Activated T-helper 1 cell treated with anti-CD3 and anti-CD28 coated beads, Interleukin-12 subunit alpha, Interleukin-12 subunit beta, Interleukin-2, Interleukin-4 antibody, amounts not matched to agents 30 ng/mL and 10 ng/mL and 1 ng/mL, durations not matched to agents 14 hours and 24 hours and 36 hours (primary cell): ENCODE data around the gene SS18L1. TPM values are rescaled to one million over a fixed set of nuclear protein-coding genes. Genes with fewer than 3 reads are reported as not detected.
A peak's percentile ranks its signal among the peaks of the same experiment; 100 is the strongest.
"Not testable (repeated sequence)": the region's sequence is repeated elsewhere in the genome, so short reads cannot be mapped to it uniquely, and the experiment has no call there.

Experiments used
- DNase-seq: peaks from one replicate; pipeline ENCODE4 v3.0.0; 2021; ENCODE audit warnings: low spot score
- H3K27ac Mint-ChIP-seq: one replicate; pipeline ENCODE4 v1.8.0; 2021; ENCODE audit warnings: mild to moderate bottlenecking, mixed read lengths
- H3K27me3 Mint-ChIP-seq: one replicate; pipeline ENCODE4 v1.8.0; 2022; ENCODE audit warnings: mild to moderate bottlenecking, moderate library complexity, mixed read lengths; ENCODE audit not compliant: insufficient read depth
- H3K36me3 Mint-ChIP-seq: one replicate; pipeline ENCODE4 v1.8.0; 2021; ENCODE audit warnings: low read depth, mixed read lengths
- H3K4me1 Mint-ChIP-seq: one replicate; pipeline ENCODE4 v1.8.0; 2021; ENCODE audit warnings: low read depth, mixed read lengths
- H3K4me3 Mint-ChIP-seq: one replicate; pipeline ENCODE4 v1.8.0; 2021; ENCODE audit warnings: mild to moderate bottlenecking, moderate library complexity, mixed read lengths
- H3K9me3 Mint-ChIP-seq: one replicate; pipeline ENCODE4 v1.8.0; 2021; ENCODE audit warnings: mixed read lengths
- intact Hi-C: fragments of 100-400 bp; cut with micrococcal nuclease; formaldehyde crosslinking; loops from one replicate; pipeline ENCODE4 v1.15.1; 2024
- total RNA-seq: library from RNA; stranded (reverse); gene quantifications from 2 replicates; pipeline ENCODE4 v1.2.3, GENCODE V29; 2022

The SS18L1 gene
- total RNA-seq, 1 donor from 2014 or later = 29.4 TPM

DNA sequence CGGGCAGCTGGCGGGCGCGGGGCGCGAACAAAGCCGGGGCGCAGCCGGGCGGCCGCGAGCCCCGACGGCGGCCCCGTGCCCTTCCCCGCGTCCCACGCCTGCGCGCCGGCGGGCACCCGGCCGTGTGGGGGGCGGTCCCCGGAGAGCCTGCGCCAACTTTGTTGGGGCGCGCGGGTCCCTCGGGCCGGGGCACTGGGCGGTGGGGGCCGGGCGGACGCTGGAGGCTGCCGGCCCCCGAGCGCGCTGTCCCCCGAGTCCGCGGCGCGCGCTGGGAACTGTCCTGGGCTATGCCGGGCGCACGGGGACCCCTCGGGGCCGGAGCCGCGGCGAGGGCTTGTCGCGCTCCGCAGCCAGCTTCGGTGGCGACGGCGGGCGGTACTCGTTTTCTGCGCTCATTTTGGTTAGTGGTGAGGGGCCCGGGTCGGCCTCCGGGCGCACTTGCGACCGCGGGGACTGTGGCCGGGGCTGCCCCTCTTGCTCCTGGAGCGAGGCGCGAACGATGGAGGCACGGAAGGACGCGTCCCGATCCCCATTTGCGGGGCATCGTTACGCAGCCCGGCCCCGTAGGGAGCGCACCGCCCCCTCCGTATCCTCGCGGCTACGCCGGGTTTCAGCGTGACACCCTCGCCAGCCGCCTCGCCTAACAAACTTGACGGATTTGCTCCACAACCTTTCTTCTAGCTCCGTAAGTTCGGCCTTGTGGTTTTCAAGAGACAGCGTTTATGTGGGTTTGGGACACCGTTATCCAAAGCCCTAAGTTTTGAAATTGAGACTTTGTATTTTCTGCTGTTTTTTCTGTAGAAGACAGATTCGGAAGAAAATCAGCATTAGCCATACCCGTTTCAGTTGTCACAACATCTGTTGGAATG lies 622 bp downstream of the SS18L1 start:
- peaks cover 38% of the 10 kb centered on the region for H3K4me1 Mint-ChIP-seq
- no peaks in the 10 kb centered on the region for H3K27me3 Mint-ChIP-seq
- intact Hi-C loops = loop anchor here (1.0 to 5.0 kb wide), 7 partner anchors 13 to 243 kb away; partner anchors contain the start of genes ADRM1, LSM14B, OSBPL2 and RPS21
- peak overlapping the region; percentile 86 for H3K4me3 Mint-ChIP-seq
- no peaks in the 10 kb centered on the region for H3K9me3 Mint-ChIP-seq
- peak; percentile 53 for DNase-seq
- peak overlapping the region; percentile 80 for H3K27ac Mint-ChIP-seq
- peaks cover 25% of the 10 kb centered on the region for H3K36me3 Mint-ChIP-seq

DNA sequence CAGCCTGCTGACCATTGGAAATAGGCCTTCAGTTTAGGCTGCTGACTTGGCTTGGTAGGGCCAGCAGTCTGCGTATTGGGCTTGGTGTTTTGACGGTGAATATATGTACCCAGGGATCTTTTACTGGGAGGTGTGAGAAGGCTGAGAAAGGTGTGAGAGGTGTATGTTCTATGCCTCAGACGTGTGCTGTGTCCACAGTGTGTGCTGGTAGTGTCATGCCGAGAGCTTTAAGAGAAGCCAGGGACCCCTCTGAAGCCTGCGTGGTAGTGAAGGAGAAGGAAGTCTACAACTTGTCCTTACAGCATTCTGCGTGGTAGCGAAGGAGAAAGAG lies 2.1 kb downstream of the SS18L1 start:
- no peak for DNase-seq
- intact Hi-C loops = loop anchor here (2.0 to 5.0 kb wide), 2 partner anchors 79 to 477 kb away; no protein-coding TSS in a partner anchor
- Mint-ChIP-seq H3K4me3 (peak overlapping the region; percentile 86), H3K9me3 (no peaks in the 10 kb centered on the region), H3K27me3 (no peaks in the 10 kb centered on the region), H3K36me3 (peaks cover 16% of the 10 kb centered on the region), H3K27ac (no peak overlapping the region), H3K4me1 (peaks cover 31% of the 10 kb centered on the region)

DNA sequence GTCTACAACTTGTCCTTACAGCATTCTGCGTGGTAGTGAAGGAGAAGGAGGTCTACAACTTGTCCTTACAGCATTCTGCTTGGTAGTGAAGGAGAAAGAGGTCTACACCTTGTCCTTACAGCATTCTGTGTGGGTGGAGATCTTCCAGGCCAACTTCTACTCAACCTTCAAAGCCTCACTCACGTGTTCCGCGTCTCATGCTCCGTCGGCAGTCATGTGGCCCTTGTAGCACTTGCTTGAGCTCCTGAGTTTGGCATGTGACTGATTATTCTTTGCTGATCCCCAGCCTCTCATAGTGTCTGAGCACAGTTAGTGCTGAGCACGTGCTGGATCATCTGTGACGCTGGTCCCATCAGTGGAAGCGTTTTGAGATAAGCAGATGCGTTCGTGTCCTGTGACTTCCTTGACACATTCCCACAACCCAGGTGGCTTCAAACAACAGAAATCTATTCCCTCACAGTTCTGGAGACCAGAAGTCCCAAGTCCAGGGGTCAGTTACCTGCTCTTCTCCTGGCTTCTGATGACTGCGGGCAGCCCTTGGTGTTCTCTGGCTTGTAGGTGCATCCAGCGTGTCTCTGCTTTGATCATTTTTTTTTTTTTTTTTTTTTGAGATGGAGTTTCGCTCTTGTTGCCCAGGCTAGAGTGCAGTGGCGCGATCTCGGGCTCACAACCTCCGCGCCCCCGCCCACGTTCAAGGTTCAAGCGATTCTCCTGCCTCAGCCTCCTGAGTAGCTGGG lies 2.6 kb downstream of the SS18L1 start:
- Mint-ChIP-seq H3K36me3 (peaks cover 13% of the 10 kb centered on the region), H3K27ac (no peak overlapping the region), H3K27me3 (no peaks in the 10 kb centered on the region), H3K9me3 (no peaks in the 10 kb centered on the region), H3K4me3 (no peak overlapping the region), H3K4me1 (peaks cover 25% of the 10 kb centered on the region)
- DNase-seq = no peak
- intact Hi-C loops = loop anchor here (5.0 kb wide), 1 partner anchor 476 kb away; no protein-coding TSS in a partner anchor

DNA sequence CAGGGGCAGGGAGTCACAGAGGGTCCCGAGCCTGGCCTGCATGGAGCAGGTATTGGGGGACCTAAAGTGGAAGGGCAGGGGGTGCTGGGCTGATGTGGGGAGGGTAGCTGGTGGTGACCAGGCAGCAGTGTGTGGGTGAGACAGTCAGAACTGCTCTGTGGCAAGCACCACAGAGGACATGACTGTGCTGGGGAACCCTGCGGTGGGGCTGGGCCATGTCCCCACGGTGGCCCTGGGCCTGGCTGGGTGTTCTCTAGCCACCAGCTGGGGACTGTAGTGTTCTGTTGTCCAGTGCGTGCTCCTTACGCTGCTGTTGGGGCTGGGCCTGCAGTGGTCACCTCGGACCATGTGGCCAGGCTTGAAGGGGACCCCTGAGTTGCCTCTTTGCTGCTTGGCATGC lies 3.6 kb downstream of the SS18L1 start:
- intact Hi-C loops = loop anchor here (5.0 kb wide), 1 partner anchor 475 kb away; no protein-coding TSS in a partner anchor
- H3K9me3 Mint-ChIP-seq = peaks cover under 1% of the 10 kb centered on the region
- H3K4me1 Mint-ChIP-seq = peaks cover 16% of the 10 kb centered on the region
- H3K27me3 Mint-ChIP-seq = no peaks in the 10 kb centered on the region
- no peak for DNase-seq
- H3K27ac Mint-ChIP-seq = no peak overlapping the region
- no peak overlapping the region for H3K4me3 Mint-ChIP-seq
- peaks cover 7% of the 10 kb centered on the region for H3K36me3 Mint-ChIP-seq

DNA sequence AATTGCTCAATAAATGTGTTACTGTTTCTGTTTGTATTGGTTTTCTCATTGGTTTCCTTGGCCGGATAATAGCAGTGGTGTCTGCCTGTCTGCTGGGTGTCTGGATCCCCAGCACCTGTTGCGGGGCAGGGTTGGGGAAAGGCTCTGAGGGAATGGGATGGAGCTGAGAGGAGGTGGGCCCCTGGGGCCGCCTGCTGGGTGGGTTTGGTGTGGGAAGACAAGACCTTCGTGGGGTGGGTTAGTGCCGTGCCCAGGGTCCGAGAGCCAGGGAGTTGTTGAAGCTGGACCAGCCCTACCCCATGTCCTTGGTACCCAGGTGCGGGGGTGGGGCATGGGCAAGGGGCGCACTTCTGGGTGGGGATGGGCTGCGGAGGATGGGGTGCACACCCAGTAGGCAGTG lies 4.0 kb downstream of the SS18L1 start:
- intact Hi-C loops = loop anchor here (5.0 kb wide), 1 partner anchor 475 kb away; no protein-coding TSS in a partner anchor
- no peak overlapping the region for H3K4me3 Mint-ChIP-seq
- no peak overlapping the region for H3K27ac Mint-ChIP-seq
- peaks cover 17% of the 10 kb centered on the region for H3K4me1 Mint-ChIP-seq
- peaks cover 8% of the 10 kb centered on the region for H3K36me3 Mint-ChIP-seq
- DNase-seq = no peak
- peaks cover 4% of the 10 kb centered on the region for H3K9me3 Mint-ChIP-seq
- H3K27me3 Mint-ChIP-seq = no peaks in the 10 kb centered on the region

DNA sequence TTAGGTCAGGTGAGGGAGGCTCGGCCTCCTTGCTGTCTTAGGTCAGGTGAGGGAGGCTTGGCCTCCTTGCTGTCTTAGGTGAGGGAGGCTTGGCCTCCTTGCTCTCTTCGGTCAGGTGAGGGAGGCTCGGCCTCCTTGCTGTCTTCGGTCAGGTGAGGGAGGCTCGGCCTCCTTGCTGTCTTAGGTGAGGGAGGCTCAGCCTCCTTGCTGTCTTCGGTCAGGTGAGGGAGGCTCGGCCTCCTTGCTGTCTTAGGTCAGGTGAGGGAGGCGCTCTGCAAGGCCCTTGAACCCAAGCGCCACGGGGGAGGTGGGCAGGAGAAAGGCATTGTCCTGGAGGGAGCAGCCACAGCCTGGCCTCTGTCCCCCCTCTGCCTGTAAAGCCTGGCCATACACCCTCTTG lies 4.8 kb downstream of the SS18L1 start:
- peaks cover 16% of the 10 kb centered on the region for H3K36me3 Mint-ChIP-seq

DNA sequence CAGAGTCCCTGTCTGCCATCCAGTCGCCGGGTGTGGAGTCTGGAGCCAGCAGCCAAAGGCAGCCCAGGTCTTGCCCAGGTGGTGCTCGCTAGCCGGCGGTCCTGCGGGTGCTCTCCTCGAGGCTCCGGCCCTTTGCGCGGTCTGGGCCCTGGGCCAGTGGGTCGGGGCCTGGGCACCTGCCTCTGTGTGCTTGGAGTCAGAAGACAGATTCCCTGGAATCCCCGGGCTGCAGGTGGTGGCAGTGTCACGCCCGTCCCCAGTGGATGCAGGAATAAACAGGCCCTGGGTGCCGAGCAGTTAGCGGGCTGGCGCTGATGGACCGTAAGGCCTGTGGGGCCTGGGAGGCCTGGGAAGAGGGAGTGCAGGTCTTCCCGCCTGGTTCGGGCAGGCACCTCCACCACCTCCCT lies 5.3 kb downstream of the SS18L1 start:
- Mint-ChIP-seq H3K27ac (no peak overlapping the region), H3K9me3 (peaks cover 15% of the 10 kb centered on the region), H3K4me1 (peaks cover 21% of the 10 kb centered on the region), H3K4me3 (no peak overlapping the region), H3K36me3 (peaks cover 21% of the 10 kb centered on the region), H3K27me3 (no peaks in the 10 kb centered on the region)
- intact Hi-C loops = loop anchor here (5.0 kb wide), 1 partner anchor 473 kb away; no protein-coding TSS in a partner anchor
- no peak for DNase-seq

More for the DNA sequence above, 4.8 kb downstream of the SS18L1 start:
- not testable (repeated sequence) for H3K4me3 Mint-ChIP-seq, DNase-seq, H3K27ac Mint-ChIP-seq, H3K9me3 Mint-ChIP-seq, H3K27me3 Mint-ChIP-seq
- intact Hi-C loops = loop anchor here (5.0 kb wide), 1 partner anchor 474 kb away; no protein-coding TSS in a partner anchor
- peaks cover 21% of the 10 kb centered on the region for H3K4me1 Mint-ChIP-seq

DNA sequence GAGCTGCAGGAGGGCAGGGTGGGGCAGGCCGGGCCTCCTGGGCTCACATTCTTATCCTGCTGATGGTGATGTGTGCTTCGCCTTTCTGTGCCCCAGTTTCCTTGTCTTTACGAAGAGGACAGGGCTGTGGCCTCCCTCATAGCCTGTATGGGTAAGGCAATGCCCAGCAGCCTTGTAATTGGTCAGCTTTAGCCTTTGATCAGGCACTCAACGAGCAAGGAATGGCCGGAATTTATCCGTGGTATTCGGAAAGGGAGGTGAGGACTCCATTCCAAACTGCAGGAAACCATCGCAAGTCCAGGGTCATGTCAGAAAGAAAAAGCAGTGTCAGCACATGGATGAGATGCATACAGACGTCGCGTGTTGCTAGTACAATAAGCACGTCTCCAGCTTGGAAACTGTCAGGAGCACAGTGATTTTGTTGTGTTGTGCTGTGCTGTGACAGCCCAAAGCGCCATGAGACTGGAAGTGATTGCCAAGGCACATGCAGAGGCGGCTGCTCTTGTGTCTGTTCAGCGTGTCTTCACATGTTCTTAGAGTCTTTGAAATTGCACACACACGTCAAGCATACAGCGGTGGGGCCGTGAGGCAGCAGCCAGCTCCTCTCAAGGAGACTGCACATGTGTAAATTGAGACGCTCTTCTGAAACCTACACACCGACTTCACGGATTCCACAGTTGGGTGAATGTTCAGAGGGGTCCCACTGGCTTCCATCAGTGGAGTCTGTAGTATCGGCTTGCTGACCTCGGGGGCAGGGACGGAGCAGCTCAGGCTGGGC lies 6.2 kb downstream of the SS18L1 start:
- no peak overlapping the region for H3K4me3 Mint-ChIP-seq
- DNase-seq = no peak
- no peak overlapping the region for H3K27ac Mint-ChIP-seq
- peaks cover 28% of the 10 kb centered on the region for H3K36me3 Mint-ChIP-seq
- intact Hi-C loops = loop anchor here (5.0 kb wide), 1 partner anchor 473 kb away; no protein-coding TSS in a partner anchor
- H3K27me3 Mint-ChIP-seq = no peaks in the 10 kb centered on the region
- H3K9me3 Mint-ChIP-seq = peaks cover 18% of the 10 kb centered on the region
- peaks cover 17% of the 10 kb centered on the region for H3K4me1 Mint-ChIP-seq

DNA sequence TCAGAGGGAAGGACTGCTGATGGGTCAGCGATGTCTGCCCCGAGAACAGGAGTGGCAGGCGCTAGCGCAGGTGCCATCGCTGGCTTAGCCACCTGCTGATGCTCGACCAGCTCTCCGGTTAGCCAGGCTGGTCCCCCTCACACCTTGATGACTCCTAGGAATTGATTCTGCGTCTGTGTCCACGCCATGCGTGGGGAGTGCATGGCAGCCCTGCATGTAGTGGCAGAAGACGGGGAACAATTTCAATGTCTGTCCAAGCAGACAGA lies 6.7 kb downstream of the SS18L1 start:
- Mint-ChIP-seq H3K27me3 (no peaks in the 10 kb centered on the region), H3K9me3 (peaks cover 18% of the 10 kb centered on the region), H3K4me1 (peaks cover 12% of the 10 kb centered on the region), H3K4me3 (no peak overlapping the region), H3K36me3 (peaks cover 30% of the 10 kb centered on the region), H3K27ac (no peak overlapping the region)
- intact Hi-C loops = no loop called here
- DNase-seq = no peak

DNA sequence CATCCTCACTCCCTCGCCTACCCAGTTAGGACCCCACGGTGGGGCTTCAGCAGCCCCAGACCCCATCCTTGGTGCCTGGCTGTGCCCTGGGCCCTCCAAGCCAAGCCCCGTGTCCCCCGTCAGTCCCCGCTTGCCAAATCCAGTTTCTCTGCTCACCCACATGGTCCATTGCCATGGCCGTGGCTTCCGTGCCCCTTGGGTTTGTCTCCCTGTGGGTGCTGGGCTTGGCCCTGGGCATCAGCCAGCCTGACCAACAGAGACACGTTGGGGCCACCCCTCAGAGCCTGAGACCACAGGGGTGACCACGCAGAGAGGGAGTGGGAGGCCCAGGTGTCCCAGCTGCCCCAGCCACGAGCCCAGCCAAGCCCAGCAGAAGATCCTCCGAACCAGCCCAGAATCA lies 7.7 kb downstream of the SS18L1 start:
- intact Hi-C loops = no loop called here
- H3K27me3 Mint-ChIP-seq = no peaks in the 10 kb centered on the region
- peaks cover 33% of the 10 kb centered on the region for H3K36me3 Mint-ChIP-seq
- H3K4me3 Mint-ChIP-seq = no peak overlapping the region
- no peak for DNase-seq
- peaks cover 7% of the 10 kb centered on the region for H3K4me1 Mint-ChIP-seq
- no peak overlapping the region for H3K27ac Mint-ChIP-seq
- H3K9me3 Mint-ChIP-seq = peaks cover 18% of the 10 kb centered on the region

DNA sequence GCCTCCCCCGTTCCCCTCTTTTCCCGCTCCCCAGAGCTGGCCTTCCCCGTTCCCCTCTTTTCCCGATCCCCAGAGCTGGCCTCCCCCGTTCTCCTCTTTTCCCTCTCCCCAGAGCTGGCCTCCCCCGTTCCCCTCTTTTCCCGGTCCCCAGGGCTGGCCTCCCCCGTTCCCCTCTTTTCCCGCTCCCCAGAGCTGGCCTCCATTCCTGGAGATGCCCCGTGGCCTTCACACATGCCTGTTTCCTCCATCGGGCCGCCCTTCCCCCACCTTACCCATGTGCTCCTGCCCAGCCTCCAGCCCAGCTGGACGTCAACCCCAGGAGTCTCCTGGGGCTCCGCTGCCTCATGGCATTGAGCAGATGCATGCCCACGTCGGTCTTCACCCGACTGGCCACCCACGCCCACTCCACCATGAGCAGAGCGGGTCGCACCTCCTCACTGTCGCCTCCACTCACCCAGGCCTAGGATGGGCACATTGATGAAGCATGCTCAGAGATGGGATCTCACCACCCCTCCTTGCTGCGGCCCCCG lies 8.3 kb downstream of the SS18L1 start:
- peaks cover 33% of the 10 kb centered on the region for H3K36me3 Mint-ChIP-seq
- intact Hi-C loops = no loop called here
- H3K27me3 Mint-ChIP-seq = no peaks in the 10 kb centered on the region
- no peak overlapping the region for H3K4me3 Mint-ChIP-seq
- peaks cover 7% of the 10 kb centered on the region for H3K4me1 Mint-ChIP-seq
- DNase-seq = no peak
- no peak overlapping the region for H3K27ac Mint-ChIP-seq
- peaks cover 18% of the 10 kb centered on the region for H3K9me3 Mint-ChIP-seq

DNA sequence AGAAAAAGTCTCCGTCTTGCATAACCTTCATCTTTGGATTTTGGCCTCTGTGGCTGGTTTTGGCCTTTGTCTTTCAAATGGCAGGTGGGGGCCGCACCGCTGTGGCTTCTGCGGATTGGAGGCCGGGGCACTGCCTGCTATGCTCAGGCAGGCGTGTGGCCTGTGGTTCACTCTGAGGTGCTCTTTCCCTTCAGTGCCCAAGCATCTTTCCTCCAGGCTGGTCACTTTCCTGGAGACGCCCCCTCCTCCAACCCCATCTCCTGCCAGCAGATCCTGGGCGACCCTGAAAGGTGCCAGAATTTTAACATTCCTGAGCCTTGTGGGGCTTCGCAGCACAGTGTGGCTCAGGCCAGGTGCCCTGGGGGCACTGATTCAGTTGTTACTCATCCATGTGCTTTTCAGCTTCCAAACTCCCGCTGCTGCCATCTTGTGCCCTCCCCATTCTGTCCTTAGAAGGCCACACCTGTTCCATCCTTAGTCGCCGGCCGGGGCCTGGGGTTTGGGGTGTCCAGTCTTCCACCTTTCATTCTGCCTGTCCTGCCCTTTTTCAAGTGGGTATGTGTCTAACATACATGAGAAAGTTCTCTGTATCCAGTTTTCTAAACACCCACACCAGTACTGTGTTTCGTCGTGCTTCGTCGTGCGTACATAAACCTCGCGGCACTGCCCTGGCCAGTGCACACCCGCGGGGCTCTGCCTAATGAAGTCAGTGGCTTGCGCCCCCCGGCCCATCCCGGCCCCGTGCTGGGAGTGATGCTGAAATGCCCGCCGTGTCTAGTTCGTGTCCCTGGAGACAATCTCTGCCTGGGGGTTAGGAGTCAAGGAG lies 12.1 kb downstream of the SS18L1 start:
- intact Hi-C loops = loop anchor here (2.0 kb wide), 2 partner anchors 13 to 27 kb away; partner anchors contain the start of genes MTG2, PSMA7 and SS18L1
- peaks cover 35% of the 10 kb centered on the region for H3K36me3 Mint-ChIP-seq
- peaks cover 19% of the 10 kb centered on the region for H3K4me1 Mint-ChIP-seq
- DNase-seq = no peak
- H3K9me3 Mint-ChIP-seq = peaks cover 18% of the 10 kb centered on the region
- peaks cover 2% of the 10 kb centered on the region for H3K27me3 Mint-ChIP-seq
- no peak overlapping the region for H3K27ac Mint-ChIP-seq
- H3K4me3 Mint-ChIP-seq = no peak overlapping the region
